NCI-H345 treated with DMSO at 0.1 percent for 48 hours (cell line): Measurements from ENCODE around the gene NRARP.
"Not testable (repeated sequence)": the region's sequence is repeated elsewhere in the genome, so short reads cannot be mapped to it uniquely, and the experiment has no call there.

Experiments used
- DNase-seq: peaks from one replicate; lab custom pipeline; 2025; ENCODE audit not compliant: unreplicated experiment; lab: John Stamatoyannopoulos, UW

The NRARP gene

DNA sequence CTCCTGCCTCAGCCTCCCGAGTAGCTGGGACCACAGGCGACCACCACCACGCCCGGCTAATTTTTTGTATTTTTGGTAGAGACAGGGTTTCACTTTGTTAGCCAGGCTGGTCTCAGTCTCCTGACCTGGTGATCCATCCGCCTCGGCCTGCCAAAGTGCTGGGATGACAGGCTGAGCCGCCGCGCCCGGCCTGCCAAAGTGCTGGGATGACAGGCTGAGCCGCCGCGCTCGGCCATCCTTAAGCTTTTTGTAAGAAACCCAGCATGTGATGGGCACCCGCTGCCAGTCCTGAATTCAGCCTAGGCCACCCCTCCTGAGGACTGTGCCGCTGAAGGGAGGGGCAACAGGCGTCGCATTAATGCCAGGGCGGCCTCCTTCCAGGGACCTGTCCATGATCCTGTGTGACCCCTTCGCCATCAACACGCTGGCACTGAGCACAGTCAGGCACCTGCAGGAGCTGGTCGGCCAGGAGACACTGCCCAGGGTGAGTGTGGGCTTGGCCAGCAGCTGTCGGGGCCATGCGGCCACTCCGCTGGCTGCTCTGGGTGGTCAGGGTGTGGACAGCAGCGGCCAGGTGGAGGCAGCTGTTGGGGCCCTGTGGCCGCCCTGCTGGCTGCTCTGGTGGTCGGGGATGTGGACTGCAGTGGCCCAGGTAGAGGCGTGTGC is 36.4 kb downstream of the NRARP start:
- no peak for DNase-seq

DNA sequence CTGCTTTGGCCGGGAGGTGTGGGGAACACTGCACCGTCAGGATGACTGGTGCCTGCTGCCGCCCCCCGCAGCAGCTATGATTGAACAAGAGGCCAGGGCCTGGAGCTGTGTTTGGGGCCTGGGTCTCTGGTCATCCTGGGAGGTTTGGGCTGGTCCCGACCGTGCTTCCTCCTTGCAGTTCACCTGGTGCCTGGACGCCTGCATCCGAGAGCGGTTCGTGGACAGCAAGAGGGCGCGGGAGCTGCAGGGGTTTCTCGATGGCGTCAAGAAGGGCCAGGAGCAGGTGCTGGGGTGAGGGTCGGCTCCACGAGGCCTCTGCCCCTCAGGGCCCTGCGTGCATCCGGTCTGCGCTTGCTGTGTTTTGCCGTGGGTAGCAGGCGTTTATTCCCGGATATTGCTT is 38.0 kb downstream of the NRARP start:
- no peak for DNase-seq

DNA sequence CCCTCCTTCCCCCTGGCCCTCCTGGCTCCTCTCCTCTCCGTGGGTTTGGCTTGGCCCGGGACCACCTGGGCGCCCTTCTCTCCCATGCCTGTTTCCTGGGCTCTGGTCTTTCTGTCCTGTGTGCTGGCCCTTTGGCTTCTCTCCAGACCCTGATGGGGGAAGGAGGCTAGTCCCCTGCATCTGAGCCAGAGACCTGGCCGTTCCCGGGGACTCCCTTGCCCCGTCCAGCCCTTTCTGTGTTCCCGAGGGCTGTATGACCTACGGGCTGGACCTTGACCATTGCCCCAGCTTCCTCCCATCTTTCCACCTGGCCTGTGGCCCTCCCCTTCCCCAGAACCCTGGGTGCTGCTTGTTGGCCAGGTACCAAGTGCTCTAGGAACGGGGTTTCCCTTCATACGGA is 38.6 kb downstream of the NRARP start:
- DNase-seq, result no peak

DNA sequence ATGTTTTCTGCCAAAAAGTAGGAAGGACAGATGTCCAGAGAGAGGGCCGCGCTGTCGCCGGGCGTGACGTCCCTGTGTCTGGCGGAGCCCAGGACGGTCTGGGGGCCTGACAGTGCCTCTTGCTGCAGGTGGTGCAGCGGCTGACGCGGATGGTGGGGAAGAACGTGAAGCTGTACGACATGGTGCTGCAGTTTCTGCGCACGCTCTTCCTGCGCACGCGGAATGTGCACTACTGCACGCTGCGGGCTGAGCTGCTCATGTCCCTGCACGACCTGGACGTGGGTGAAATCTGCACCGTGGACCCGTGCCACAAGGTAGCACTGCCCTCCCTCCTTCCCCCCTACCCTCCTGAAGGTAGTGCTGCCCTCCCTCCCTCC is 39.2 kb downstream of the NRARP start:
- no peak for DNase-seq

DNA sequence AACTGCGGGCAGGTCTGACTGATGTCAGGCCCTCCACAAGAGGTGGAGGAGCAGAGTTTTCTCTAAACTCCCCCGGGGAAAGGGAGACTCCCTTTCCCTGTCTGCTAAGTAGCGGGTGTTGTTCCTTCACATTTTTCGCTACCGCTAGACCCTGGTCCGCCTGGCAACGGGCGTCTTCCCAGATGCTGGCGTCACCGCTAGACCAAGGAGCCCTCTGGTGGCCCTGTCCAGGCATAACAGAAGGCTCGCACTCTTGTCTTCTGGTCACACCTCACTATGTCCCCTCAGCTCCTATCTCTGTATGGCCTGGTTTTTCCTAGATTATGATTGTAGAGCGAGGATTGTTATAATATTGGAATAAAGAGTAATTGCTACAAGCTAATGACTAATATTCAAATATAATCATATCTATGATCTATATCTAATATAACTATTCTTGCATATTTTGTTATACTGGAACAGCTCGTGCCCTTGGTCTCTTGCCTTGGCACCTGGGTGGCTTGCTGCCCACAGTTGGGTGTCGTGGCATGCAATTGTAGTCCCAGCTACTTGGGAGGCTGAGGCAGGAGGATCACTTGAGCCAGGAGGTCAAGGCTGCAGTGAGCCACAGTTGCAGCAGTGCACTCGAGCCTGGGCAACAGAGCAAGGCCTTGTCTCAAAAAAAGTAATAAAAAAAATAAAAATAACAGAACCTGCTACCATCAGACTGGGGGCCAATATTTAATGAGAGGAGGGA is 39.7 kb downstream of the NRARP start:
- not testable (repeated sequence) for DNase-seq

DNA sequence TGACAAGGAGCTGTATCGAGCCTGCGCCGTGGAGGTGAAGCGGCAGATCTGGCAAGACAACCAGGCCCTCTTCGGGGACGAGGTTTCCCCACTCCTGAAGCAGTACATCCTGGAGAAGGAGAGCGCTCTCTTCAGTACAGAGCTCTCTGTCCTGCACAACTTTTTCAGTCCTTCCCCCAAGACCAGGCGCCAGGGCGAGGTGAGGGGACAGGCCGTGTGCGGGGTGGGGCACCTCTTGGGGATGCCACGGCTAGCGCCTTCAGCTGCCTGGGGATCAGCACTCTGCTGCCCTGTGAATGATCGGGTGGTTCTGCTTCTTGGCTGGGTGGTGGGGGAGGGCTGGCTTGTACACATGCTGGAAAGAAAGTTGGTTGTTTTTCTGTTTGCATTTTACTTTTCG is 45.2 kb downstream of the NRARP start:
- DNase-seq, result no peak

DNA sequence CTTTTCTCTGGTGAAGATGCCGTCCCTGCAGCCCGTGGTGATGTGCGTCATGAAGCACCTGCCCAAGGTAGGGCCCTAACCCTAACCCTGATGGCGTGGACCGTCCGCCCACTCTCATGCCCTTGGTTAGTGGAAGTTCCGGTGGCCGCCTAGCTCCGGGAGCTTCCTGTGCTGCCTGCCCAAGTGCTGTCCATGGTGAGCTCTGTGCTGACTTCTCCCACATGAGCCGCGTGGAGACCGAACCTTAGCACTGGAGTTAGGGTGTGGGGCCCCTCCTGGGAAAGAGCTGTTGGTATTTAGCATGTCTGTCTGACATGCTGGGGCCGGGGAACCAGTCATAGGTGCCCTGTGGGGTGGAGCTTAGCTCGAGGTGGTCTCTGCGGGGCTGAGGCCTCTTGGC is 45.7 kb downstream of the NRARP start:
- DNase-seq, result no peak

DNA sequence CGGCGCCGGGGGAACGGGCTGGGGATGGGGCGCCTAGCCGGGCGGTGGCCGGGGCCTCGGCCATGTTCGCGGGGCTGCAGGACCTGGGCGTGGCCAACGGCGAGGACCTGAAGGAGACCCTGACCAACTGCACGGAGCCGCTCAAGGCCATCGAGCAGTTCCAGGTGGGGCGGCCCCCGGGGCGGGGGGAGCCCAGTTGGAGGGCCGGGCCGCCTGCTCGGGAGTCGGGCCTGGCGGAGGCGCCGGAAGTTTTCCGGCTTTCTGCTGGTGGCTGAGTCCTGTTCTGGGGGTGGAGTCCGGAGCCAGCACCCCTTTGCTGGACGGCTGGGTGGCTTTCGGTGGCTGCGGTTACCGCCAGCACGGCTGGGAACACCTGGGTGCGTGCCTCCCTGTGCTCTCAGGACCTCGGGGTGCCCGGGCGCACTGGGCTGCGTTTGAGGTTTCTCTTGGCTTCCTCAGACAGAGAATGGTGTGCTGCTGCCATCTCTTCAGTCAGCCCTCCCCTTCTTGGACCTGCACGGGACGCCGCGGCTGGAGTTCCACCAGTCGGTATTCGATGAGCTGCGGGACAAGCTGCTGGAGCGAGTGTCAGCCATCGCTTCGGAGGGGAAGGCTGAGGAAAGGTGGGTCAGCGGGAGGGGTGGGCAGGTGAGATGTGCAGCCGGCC is 46.5 kb downstream of the NRARP start:
- DNase-seq, result no peak

DNA sequence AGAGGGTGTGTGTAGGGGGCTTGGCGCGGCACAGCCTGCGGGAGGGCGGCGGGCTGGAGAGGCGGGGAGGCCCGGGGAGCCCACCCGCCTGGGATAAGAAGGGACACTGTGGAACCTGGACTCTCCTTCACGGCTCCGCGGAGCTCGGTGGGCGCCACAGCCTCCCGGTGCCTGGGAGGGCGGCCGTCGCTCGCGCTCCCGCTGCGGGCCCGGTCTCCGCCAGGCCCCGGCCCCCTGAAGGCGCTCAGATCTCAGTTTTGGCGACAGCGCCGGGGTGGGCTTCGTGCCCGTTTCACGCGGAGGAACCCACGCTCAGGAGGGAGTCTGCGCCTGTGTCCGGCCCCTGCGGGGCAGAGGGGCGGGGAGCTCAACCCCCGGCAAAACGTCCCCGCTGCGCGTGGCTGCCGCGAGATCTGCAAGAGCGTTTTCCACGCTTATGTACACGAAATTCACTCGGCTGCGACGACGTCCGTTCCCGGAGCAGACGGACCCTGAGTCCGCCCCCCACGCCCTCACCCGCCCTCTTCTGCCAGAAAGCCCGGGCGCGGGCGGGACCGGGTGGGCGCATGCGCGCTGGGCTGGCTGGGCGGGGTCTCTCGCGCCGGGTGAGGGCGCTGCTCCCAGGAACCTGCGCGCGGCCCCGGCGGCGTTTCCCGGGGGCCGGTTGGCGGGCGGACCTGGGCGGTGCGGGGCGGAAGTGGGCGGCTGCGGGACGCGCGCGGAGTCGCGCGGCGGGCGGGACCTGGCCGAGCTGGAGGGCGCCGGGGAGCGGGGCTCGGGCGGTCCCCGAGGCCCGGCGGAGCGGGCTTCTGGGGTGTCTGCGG is 47.2 kb downstream of the NRARP start, which contains the start of gene NELFB:
Gene NELFB, plus strand, starts transcription at position 704 of the 824 bp plus-strand sequence.
- DNase-seq, result peak; percentile 64

DNA sequence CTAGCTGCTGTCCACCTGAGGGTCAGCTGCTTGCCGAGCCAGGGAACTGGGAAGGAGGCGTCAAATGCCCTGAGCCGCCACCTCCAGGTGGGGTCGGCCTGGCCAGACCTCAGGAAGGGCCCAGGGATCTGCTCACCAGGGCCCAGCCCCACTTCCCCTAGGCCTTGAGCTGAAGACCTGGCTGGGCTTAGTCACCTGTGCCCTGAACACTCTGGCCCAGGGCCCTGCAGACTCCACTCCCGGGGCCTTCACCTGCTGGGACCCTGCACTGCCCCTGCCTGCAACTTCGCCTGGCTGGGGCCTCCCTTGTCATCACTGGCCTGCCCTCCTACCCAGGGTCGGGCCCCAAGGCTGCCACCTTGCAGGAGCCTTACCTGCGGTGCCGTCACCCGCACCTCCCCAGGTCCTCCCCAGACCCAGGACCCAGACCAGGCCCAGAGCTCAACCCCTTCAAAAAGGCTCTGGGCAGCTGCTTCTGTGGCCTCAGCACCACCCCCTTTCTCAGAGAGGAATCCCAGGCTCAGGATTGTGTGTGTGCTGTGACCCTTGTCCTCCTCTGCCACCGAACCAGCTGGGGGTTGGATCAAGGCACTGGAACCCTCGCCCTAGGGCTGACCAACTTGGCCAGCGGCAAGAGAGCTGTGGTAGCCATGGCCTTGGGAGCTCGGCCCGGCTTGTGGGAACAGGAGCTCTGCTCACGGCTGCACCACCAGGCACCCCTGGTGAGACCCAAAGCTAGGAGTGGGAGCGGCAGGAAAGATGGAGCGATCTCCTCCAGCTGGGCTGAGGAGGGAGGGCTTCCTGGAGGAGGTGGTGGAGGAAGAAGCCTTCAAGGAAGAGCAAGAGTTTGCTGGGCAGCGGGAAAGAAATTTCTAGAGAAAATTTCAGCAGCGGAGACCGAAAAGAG is 48.1 kb downstream of the NRARP start:
- no peak for DNase-seq

DNA sequence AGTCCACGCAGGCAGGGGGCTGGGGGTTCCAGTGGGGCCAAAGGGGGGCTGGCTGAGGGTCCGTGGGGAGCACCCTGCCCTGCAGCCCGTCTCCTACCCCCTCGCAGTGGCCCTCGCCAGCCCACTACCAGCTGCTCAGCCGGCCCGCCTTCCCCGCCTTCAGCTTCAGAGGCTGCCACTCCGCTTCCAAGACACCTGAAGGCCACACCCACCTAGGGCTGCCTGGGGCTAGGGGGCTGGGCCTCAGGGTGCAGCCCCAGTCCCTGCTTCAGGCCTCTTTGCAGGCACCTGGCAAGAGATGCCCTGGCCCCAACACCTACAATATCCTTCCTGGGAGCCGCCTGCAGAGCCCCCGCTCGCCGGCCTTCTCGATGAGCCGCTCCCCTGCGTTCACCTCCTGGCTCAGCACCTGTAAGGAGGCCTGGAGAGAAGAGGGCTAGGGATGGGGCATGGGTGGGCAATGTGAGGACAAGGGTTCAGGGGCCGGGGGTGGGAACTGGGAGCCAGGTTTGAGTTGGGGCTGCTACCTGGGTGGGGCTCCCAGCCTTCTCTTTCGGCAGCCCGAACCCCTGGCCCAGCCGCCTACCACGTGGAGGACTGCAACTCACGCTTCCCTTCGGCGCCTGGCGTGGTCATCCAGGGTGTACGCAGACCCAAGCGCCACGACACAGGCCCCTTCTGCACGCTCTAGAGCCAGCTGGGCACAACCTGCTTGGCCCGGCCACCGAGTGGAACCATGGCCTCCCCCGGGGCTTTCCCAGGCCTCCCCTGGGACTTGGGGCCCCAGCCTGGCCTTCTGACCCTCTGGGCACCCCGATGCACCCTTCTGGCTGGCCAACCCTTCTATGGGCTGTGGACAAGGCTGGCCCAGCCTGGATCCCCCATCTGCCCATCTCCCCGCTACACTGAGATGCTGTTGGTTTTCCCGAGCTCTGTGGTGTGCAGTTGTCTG is 49.2 kb downstream of the NRARP start:
- no peak for DNase-seq

DNA sequence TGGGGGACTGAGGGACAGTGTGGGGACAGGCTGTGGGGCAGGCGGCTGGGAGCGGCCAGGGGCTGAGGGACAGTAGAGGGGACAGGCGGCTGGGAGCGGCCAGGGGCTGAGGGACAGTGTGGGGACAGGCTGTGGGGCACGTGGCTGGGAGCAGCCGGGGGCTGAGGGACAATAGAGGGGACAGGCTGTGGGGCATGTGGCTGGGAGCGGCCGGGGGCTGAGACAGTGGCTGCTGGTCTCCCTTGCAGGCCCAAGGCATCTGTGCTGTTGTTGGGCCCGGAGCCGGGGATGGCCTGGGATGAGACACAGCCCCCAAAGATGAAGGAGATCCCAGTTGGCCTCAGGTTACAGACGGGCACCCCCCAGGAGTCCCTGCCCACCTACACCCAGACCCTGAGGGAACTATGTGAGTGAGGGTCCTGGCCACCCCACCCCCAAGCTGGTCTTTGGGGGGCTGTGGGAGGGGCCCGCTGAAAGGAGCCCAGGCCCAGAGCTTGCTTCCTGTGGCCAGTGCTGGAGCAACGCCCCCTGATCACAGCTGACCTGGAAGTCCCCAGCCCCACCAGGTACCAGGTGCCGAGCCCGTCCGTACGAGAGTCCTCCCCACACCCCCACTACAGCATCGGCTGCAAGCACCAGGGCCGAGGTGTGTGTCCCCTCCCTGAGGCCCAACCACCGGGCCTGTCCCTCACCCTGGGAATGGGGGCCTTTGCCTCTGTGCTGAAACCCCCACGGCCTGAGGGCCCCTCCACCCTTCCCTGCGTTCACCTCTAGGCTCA is 50.4 kb downstream of the NRARP start:
- no peak for DNase-seq

DNA sequence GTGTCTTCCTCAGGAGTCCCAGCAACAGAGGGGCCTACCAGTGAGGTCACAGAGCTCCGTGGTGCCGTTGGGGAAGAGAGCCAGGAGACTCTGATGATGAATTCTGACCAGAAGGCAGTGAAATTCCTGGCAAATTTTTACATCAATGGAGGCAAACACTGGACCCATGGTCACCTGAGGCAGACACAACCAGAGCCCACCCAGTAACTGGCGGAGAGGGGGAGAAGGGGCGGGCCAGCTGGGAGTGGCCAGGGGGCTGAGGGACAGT is 50.9 kb downstream of the NRARP start, which contains the start of gene STPG3:
Gene STPG3, plus strand, starts transcription at position 93 of the 268 bp plus-strand sequence. Its CDS starts 1 bp downstream, at position 94.
- no peak for DNase-seq

DNA sequence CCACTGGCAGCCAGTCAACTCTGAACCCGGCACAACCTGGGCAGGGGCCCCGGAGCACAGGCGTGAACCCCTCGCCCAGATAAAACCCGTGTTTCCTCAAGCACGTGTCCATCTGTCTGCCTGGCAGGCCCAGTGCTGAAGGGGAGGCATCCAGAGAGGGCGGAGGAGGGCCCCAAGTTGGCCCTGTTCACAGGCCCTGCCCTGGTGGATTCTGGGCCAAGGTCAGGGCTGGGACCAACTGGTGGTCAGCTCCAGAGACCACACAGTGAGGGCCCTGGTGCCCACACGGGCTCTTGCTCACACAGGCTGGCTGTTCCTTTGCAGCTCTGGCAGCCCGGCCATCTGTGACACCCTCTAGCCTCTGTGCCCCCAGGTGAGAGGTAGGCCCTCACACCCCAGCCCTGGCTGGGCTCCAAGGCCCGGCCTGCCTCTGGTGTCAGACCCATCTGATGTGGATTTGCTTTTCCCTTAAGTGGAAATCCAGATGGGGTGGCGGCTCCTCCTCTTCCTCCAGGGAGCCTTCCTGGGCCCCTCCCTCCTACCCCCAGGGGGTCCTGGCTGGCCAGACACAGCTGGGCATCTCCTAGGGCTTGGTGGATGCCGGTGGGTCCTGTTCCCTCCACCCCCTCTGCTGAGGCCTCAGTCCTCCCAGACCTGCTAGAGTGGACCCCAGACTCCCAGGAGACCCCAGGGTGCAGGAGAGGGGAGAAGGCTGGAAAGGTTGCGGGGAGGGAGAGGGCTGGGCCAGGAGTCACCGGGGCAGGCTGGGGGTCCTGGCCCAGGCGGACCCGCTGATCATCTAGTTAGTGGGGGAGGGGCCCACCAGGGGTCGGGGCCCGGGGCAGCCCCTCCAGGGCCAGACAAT is 51.5 kb downstream of the NRARP start:
- no peak for DNase-seq
